ENCODE results near the gene TCEAL1. TPM values are rescaled to one million over a fixed set of nuclear protein-coding genes. Genes with fewer than 3 reads are reported as not detected.
"Not testable (repeated sequence)": the region's sequence is repeated elsewhere in the genome, so short reads cannot be mapped to it uniquely, and the experiment has no call there.

TCEAL1 gene, protein sequence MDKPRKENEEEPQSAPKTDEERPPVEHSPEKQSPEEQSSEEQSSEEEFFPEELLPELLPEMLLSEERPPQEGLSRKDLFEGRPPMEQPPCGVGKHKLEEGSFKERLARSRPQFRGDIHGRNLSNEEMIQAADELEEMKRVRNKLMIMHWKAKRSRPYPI
- total RNA-seq: 1 to 10 TPM; 6.9 to 7.1 TPM

DNA sequence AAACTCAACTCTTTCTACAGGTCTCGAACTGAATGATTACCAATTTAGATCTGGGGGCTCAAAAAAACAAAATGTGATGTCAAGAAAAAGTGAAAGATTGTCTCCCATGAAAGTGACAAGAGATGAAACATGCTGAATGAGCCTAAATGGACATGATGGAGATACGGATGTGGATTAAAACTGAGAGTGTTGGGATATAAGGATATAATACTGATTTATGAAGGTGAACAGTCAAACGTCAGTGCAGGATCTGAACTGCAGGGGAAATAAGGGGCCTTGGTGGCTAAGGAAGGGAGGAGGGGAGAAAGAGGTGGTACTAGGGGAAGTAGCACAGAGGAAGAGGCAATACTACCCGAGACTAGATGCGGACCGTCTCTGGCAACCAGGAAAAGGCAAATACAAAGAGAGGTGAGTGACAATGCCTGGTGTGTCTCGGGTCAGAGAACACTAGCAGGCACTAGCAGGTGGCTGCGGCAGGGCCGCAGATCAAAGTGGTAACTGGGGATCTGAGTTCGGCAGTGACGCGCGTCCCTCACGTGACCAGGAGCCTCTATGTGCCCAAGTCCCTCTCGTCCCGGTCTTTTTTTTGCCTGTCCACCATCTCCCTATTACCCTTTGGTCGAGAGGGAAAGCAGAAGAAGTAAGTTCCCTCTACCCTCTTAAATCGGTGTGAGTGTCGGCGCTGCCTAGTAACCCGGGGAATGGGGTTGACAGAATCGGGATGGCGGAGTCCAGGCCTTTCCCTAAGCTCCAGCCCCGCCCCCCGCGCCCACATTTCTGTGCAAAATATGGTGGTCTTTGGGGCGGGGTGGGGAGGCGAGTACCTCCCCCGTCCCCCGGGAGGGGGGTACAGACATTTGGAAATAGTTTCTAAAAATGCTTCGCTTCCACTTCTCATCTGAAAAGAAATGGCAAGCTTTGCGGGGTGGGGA, at the start of gene TCEAL1:
TCEAL1 (plus strand) TSS at position 590 of the 932 bp plus-strand sequence. CDS start 942 bp downstream, outside the sequence.
- H3K36me3 Mint-ChIP-seq (ENCODE audit: low read depth): no peaks in the 10 kb centered on the region
- H3K9me3 Mint-ChIP-seq: no peaks in the 10 kb centered on the region
- DNase-seq: peak; percentile 54
- H3K4me3 Mint-ChIP-seq: peak within 1 kb of the TSS; percentile 87
- CTCF ChIA-PET: interaction anchor here (0.6 kb wide), 1 partner anchor 575 kb away, joined by 3 read pairs; no protein-coding TSS in a partner anchor
- H3K27ac Mint-ChIP-seq: peak within 1 kb of the TSS; percentile 87
- H3K27me3 Mint-ChIP-seq (ENCODE audit: low read depth): no peaks in the 10 kb centered on the region
- intact Hi-C loops (cut with micrococcal nuclease): loop anchor here (1.0 to 5.0 kb wide), 5 partner anchors 20 to 290 kb away; partner anchors contain the start of gene MORF4L2
- peaks cover 19% of the 10 kb centered on the region for H3K4me1 Mint-ChIP-seq (ENCODE audit: low read depth)

DNA sequence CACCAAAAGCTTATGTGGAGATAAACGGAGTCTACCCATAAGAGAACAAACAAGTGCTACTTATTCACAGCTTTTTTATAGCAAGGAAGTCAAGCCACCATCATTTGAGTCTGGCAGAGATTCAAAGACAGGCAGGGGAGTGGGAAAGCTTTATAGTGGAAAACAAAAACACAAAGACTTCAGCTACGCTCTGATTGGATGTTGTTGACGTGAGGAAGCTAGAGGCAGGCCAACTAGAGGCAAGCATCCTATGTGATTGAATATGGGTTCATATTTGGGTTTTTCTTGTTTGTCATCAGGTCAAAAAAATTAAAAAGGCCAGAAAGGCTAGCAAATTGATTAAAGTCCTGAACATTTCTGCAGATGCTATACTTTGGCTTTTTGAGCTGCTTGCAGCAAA, 44.2 kb upstream of the TCEAL1 start:
- H3K27me3 Mint-ChIP-seq (ENCODE audit: low read depth): no peaks in the 10 kb centered on the region
- no peak overlapping the region for H3K4me3 Mint-ChIP-seq
- no peak for DNase-seq
- no peaks in the 10 kb centered on the region for H3K9me3 Mint-ChIP-seq
- peaks cover 7% of the 10 kb centered on the region for H3K4me1 Mint-ChIP-seq (ENCODE audit: low read depth)
- intact Hi-C loops (cut with micrococcal nuclease): no loop called here
- peaks cover 6% of the 10 kb centered on the region for H3K36me3 Mint-ChIP-seq (ENCODE audit: low read depth)
- CTCF ChIA-PET: no interaction called here
- no peak overlapping the region for H3K27ac Mint-ChIP-seq

DNA sequence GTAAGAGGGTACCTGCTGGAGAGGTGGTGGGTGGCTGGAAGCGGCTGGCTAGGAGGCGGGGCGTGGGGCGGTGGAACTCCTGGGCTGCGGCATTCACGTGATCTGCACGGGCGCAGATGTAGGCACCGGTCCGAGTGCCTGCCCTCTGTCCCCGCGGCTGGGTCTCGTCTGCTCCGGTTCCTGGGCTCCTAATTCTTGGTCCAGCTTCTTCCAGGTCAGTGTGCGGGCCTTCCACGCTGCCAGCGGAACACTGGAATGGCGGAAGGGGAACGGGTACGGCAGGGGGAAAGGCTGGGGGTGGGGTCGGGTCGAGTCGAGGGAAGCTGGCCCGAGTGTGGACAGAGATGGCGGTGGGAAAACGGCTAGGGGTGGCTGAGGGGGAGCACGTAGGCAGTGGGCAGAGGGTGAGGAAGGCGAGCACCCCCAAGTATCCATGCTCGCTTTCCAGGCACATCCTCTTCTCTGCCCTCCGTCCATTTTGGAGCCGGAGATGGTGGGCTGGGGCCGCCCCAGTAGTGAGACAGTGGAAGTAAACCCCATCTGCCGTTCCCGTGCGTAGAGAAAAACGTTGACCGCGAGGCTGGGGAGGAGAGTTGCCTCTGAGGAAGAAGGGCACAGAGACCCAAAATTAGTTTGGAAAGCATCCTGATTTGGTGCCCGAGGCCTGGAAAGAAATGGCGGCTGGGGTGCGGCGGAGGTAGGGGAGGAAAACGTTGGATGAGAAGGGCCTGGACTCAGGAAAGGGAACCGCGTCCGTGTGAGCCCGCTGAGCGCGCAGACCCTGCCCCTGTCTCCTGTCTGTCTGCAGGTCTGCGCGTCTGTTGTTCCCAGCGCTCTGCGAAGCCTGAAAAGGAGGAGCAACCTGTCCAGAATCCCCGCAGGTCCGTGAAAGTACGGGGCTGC, 43.1 kb upstream of the TCEAL1 start, which contains the start of gene TCEAL4:
TCEAL4 (plus strand) TSS at position 105 of the 903 bp plus-strand sequence. CDS start 1,161 bp downstream, outside the sequence.
- Mint-ChIP-seq H3K4me3 (peak within 1 kb of the TSS; percentile 81), H3K27me3 (ENCODE audit: low read depth) (no peaks in the 10 kb centered on the region), H3K27ac (no peak within 1 kb of the TSS), H3K36me3 (ENCODE audit: low read depth) (peaks cover 6% of the 10 kb centered on the region), H3K9me3 (no peaks in the 10 kb centered on the region), H3K4me1 (ENCODE audit: low read depth) (peaks cover 7% of the 10 kb centered on the region)
- CTCF ChIA-PET: no interaction called here
- intact Hi-C loops (cut with micrococcal nuclease): no loop called here
- peak; percentile 25 for DNase-seq

DNA sequence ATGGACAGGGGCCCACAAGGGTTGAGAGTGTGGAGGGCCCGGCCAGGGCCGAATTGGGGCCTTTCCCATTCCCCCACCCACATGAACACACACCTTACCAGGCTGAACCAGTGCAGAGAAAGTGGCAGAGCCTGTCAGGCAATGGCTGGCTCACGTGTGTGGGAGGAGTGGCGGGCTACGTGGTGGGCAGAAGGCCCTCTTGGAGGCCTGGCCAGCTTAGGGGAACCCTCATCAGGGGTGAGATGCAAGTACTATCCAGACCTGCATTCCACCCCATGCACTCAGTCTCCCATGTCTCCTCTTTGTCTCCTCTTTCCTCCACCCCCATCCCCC, 42.5 kb upstream of the TCEAL1 start:
- Mint-ChIP-seq H3K9me3 (no peaks in the 10 kb centered on the region), H3K4me1 (ENCODE audit: low read depth) (peaks cover 7% of the 10 kb centered on the region), H3K36me3 (ENCODE audit: low read depth) (peaks cover 6% of the 10 kb centered on the region), H3K27ac (no peak overlapping the region), H3K27me3 (ENCODE audit: low read depth) (no peaks in the 10 kb centered on the region), H3K4me3 (peak overlapping the region; percentile 81)
- intact Hi-C loops (cut with micrococcal nuclease): no loop called here
- CTCF ChIA-PET: no interaction called here
- DNase-seq: no peak

DNA sequence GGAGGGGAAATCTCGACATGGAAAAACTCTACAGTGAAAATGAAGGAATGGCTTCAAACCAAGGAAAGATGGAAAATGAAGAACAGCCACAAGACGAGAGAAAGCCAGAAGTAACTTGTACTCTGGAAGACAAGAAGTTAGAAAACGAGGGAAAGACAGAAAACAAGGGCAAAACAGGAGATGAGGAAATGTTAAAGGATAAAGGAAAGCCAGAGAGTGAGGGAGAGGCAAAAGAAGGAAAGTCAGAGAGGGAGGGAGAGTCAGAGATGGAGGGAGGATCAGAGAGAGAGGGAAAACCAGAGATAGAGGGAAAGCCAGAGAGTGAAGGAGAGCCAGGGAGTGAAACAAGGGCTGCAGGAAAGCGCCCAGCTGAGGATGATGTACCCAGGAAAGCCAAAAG, 42.1 kb upstream of the TCEAL1 start:
- no peak overlapping the region for H3K27ac Mint-ChIP-seq
- intact Hi-C loops (cut with micrococcal nuclease): no loop called here
- CTCF ChIA-PET: no interaction called here
- peaks cover 7% of the 10 kb centered on the region for H3K4me1 Mint-ChIP-seq (ENCODE audit: low read depth)
- H3K36me3 Mint-ChIP-seq (ENCODE audit: low read depth): peaks cover 7% of the 10 kb centered on the region
- H3K9me3 Mint-ChIP-seq: no peaks in the 10 kb centered on the region
- H3K27me3 Mint-ChIP-seq (ENCODE audit: low read depth): no peaks in the 10 kb centered on the region
- H3K4me3 Mint-ChIP-seq: peak overlapping the region; percentile 21
- no peak for DNase-seq

DNA sequence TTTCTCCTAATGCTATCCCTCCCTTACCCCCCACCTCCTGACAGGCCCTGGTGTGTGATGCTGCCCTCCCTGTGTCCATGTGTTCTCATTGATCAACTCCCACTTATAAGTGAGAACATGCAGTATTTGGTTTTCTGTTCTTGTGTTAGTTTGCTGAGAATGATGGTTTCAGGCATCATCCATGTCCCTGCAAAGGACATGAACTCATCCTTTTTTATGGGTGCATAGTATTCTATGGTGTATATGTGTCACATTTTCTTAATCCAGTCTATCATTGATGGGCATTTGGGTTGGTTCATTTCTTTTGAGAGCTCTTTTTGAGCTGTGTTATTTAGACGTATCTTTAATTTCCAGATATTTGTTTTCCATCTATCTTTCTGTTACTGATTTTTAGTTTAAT, 36.5 kb upstream of the TCEAL1 start:
- H3K27ac Mint-ChIP-seq; CTCF ChIA-PET; H3K36me3 Mint-ChIP-seq (ENCODE audit: low read depth); H3K4me1 Mint-ChIP-seq (ENCODE audit: low read depth); H3K9me3 Mint-ChIP-seq; H3K4me3 Mint-ChIP-seq; H3K27me3 Mint-ChIP-seq (ENCODE audit: low read depth); intact Hi-C loops (cut with micrococcal nuclease); DNase-seq: not testable (repeated sequence)

DNA sequence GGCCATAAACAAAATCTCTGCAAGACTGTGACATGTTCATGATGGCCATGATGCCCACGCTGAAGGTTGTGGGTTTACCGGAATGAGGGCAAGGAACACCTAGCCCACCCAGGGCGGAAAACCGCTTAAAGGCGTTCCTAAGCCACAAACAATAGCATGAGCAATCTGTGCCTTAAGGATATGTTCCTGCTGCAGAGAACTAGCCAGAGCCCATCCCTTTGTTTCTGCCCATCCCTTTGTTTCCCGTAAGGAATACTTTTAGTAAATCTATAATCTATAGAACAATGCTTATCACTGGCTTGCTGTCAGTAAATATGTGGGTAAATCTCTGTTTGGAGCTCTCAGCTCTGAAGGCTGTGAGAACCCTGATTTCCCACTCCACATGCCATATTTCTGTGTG, 33.6 kb upstream of the TCEAL1 start:
- H3K4me1 Mint-ChIP-seq (ENCODE audit: low read depth); H3K27me3 Mint-ChIP-seq (ENCODE audit: low read depth); H3K27ac Mint-ChIP-seq; H3K36me3 Mint-ChIP-seq (ENCODE audit: low read depth); H3K4me3 Mint-ChIP-seq; DNase-seq; CTCF ChIA-PET; intact Hi-C loops (cut with micrococcal nuclease); H3K9me3 Mint-ChIP-seq: not testable (repeated sequence)

DNA sequence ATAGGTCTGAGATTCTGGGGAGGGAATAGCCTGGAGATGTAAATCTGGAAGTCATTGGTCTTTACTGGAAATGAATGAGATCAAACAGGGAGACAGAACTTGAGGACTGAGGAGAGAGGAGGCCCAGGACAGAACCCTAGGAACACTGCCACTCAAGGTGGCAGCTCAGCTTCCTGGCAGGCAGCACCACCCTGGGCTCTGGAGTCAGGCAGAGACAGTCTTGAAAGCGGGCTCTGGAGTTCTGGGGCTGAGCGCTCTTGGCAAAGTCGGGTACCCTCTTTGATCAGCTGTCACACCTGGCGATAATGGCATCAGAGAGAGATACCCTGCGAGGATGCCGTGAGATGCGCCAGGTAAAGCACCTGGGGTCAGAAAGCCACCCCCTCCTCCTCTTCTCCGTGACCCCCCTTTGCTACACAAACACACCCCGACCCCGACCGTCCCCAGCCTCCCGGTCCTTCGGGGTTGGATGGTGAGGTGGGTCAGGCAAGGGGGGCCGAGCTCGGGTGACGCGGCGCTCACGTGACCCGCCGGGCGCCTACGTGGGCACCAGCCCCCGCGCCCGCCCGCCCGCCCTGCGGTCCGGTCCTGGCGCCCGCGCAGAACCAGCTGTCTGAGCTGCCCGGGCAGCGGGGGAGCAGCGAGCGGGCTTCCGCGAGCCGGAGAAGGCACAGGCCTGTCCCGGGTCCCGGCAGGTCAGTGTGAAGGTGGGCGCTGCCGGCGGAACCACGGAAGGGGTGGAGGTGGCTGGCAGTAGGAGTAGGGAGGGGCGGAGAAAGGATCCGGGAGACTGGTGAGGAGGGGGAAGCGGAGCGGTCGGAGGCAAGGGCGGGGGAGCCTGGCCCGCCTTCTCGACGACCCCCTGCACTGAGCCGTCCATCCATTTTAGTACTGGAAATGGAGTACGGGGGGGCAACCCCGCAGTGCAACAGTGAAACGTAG, 21.1 kb upstream of the TCEAL1 start, which contains the start of gene TCEAL3:
TCEAL3 (plus strand) TSS at position 600 of the 942 bp plus-strand sequence. CDS start 1,102 bp downstream, outside the sequence.
- intact Hi-C loops (cut with micrococcal nuclease): loop anchor here (1.0 to 2.0 kb wide), 2 partner anchors 21 to 79 kb away; partner anchors contain the start of genes MORF4L2 and TCEAL1
- Mint-ChIP-seq H3K36me3 (ENCODE audit: low read depth) (peaks cover 3% of the 10 kb centered on the region), H3K27me3 (ENCODE audit: low read depth) (no peaks in the 10 kb centered on the region), H3K9me3 (no peaks in the 10 kb centered on the region), H3K4me1 (ENCODE audit: low read depth) (peaks cover 1% of the 10 kb centered on the region), H3K4me3 (peak within 1 kb of the TSS; percentile 76), H3K27ac (peak within 1 kb of the TSS; percentile 46)
- peak; percentile 20 for DNase-seq
- CTCF ChIA-PET: no interaction called here

DNA sequence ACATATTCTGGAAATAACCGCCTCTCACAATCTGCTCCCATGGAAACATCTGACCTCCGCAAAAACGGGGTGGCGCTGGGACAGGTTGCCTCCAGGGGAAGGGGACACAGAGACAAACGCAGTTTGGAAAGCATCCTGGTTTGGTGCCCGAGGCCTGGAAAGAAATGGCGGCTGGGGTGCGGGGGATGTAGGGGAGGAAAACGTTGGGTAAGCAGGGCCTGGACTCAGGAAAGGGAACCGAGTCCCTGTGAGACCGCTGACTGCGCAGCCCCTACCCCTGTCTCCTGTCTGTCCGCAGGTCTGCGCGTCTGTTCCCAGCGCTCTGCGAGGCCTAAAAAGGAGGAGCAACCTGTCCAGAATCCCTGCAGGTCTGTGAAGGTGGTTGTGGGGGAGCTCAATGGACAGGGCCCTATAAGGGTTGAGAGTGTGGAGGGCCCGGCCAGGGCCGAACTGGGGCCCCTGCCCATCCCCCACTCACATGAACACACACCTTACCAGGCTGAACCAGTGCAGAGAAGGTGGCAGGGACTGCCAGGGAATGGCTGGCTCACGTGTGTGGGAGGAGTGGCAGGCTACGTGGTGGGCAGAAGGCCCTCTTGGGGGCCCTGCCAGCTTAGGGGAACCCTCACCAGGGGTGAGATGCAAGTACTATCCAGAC, 20.3 kb upstream of the TCEAL1 start:
- intact Hi-C loops (cut with micrococcal nuclease): loop anchor here (1.0 to 2.0 kb wide), 2 partner anchors 20 to 78 kb away; partner anchors contain the start of genes MORF4L2 and TCEAL1
- CTCF ChIA-PET: no interaction called here
- H3K27me3 Mint-ChIP-seq (ENCODE audit: low read depth): no peaks in the 10 kb centered on the region
- H3K36me3 Mint-ChIP-seq (ENCODE audit: low read depth): peaks cover 3% of the 10 kb centered on the region
- peak overlapping the region; percentile 76 for H3K4me3 Mint-ChIP-seq
- H3K4me1 Mint-ChIP-seq (ENCODE audit: low read depth): peaks cover 1% of the 10 kb centered on the region
- no peaks in the 10 kb centered on the region for H3K9me3 Mint-ChIP-seq
- no peak for DNase-seq
- peak overlapping the region; percentile 46 for H3K27ac Mint-ChIP-seq

DNA sequence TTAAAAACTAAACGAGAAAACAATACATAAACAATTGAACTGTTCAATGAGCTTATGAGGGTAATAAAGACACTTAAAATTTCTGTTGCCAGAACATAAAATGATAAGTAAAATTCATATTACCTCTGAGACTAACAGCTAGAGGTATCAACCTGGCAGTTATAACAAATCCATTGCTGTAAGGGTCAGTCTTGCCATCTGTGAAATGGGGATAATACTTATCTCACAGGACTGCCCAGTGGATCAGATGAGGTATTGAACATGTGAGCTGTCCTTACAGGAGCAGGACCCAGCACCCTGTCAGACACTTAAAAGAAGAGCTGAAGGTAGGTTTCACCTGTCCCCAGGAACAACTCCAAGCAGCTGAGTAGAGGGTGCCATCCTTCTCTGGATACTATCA, 18.5 kb upstream of the TCEAL1 start:
- no peak overlapping the region for H3K27ac Mint-ChIP-seq

DNA sequence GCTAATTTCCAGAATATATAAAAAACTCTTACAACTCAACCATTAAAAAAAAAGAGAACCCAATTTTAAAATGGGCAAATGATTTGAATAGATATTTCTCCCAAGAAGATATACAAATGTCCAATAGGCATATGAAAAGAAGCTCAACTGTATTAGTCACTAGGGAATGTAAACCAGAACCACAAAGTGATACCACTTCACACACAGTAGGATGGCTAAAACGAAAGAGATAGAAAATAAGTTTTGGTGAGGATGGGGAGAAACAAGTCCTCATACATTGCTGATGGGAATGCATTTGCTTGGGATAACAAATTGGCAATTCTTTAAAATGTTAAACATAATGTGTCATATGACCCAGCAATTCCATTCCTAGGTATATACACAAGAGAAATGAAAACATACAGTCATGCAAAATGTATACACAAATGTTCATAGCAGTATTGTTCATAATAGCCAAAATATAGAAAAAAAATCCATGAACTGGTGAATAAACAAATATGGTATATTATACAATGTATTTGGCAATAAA, 15.3 kb upstream of the TCEAL1 start:
- no peak overlapping the region for H3K27ac Mint-ChIP-seq
- DNase-seq: no peak
- H3K36me3 Mint-ChIP-seq (ENCODE audit: low read depth): peaks cover 3% of the 10 kb centered on the region
- CTCF ChIA-PET: no interaction called here
- peaks cover 1% of the 10 kb centered on the region for H3K4me1 Mint-ChIP-seq (ENCODE audit: low read depth)
- no peak overlapping the region for H3K4me3 Mint-ChIP-seq
- no peaks in the 10 kb centered on the region for H3K9me3 Mint-ChIP-seq
- intact Hi-C loops (cut with micrococcal nuclease): no loop called here
- no peaks in the 10 kb centered on the region for H3K27me3 Mint-ChIP-seq (ENCODE audit: low read depth)

More for the DNA sequence above, 18.5 kb upstream of the TCEAL1 start:
- no peaks in the 10 kb centered on the region for H3K9me3 Mint-ChIP-seq
- H3K4me3 Mint-ChIP-seq: no peak overlapping the region
- DNase-seq: no peak
- peaks cover 1% of the 10 kb centered on the region for H3K4me1 Mint-ChIP-seq (ENCODE audit: low read depth)
- CTCF ChIA-PET: no interaction called here
- H3K27me3 Mint-ChIP-seq (ENCODE audit: low read depth): no peaks in the 10 kb centered on the region
- peaks cover 3% of the 10 kb centered on the region for H3K36me3 Mint-ChIP-seq (ENCODE audit: low read depth)
- intact Hi-C loops (cut with micrococcal nuclease): no loop called here

Data from activated naive CD4-positive, alpha-beta T cell treated with anti-CD3 and anti-CD28 coated beads for 36 hours (primary cell).